NCI-H1048 (cell line): ENCODE measurements around the gene PTGIS.
"Not testable (repeated sequence)": the region's sequence is repeated elsewhere in the genome, so short reads cannot be mapped to it uniquely, and the experiment has no call there.

Experiments
- DNase-seq: peaks from one replicate; lab custom pipeline; 2025; lab: John Stamatoyannopoulos, UW

Gene PTGIS

GRCh38 chr20:49579874-49580812 lies 12.2 kb upstream of the PTGIS start:
- DNase-seq, result no peak

- no peak for DNase-seq
Measured at GRCh38 chr20:49579195-49579594, 11.3 kb upstream of the PTGIS start.

GRCh38 chr20:49578436-49578835 lies 10.5 kb upstream of the PTGIS start:
- DNase-seq, result no peak

- DNase-seq, result no peak
Measured at GRCh38 chr20:49575551-49576060, 7.7 kb upstream of the PTGIS start.

GRCh38 chr20:49573900-49574416 lies 6.0 kb upstream of the PTGIS start:
- DNase-seq, result no peak

GRCh38 chr20:49572857-49573256 lies 4.9 kb upstream of the PTGIS start:
- no peak for DNase-seq

- DNase-seq, result no peak
Measured at GRCh38 chr20:49571553-49571835, 3.6 kb upstream of the PTGIS start.

- DNase-seq, result no peak
Measured at GRCh38 chr20:49570828-49571552, 3.1 kb upstream of the PTGIS start.

- no peak for DNase-seq
Measured at GRCh38 chr20:49570161-49570827, 2.4 kb upstream of the PTGIS start.

GRCh38 chr20:49569411-49570115 lies 1.6 kb upstream of the PTGIS start:
- DNase-seq, result no peak

- no peak for DNase-seq
Measured at GRCh38 chr20:49568278-49569151, 578 bp upstream of the PTGIS start.

GRCh38 chr20:49566401-49567364 lies 1.3 kb downstream of the PTGIS start:
- DNase-seq, result no peak

GRCh38 chr20:49564991-49565390 lies 2.9 kb downstream of the PTGIS start:
- DNase-seq, result not testable (repeated sequence)

GRCh38 chr20:49563015-49563980 lies 4.6 kb downstream of the PTGIS start:
- DNase-seq, result no peak

- DNase-seq, result no peak
Measured at GRCh38 chr20:49562311-49563014, 5.5 kb downstream of the PTGIS start.

- DNase-seq, result no peak
Measured at GRCh38 chr20:49561806-49562205, 6.1 kb downstream of the PTGIS start.

- no peak for DNase-seq
Measured at GRCh38 chr20:49561256-49561655, 6.7 kb downstream of the PTGIS start.

GRCh38 chr20:49560646-49561045 lies 7.3 kb downstream of the PTGIS start:
- DNase-seq, result no peak
